Gastrocnemius medialis (tissue), 4 donors: ENCODE data around the gene CRYBG1. TPM values are rescaled to one million over a fixed set of nuclear protein-coding genes. Genes with fewer than 3 reads are reported as not detected.
"Not testable (repeated sequence)": the region's sequence is repeated elsewhere in the genome, so short reads cannot be mapped to it uniquely, and the experiment has no call there.

Experiments used
- ATAC-seq, 2 donors: fragments of 150-250 bp; one replicate each; pipeline ENCODE4 v1.9.1; 2016
- DNase-seq, 2 donors: peaks; one replicate each; pipeline ENCODE4 v3.0.0-alpha.2; 2019
- H3K27ac ChIP-seq, 4 donors: fragments of 200-600 bp; sonication (generic); 1 replicate in 1 of 4; 2 replicates in 3 of 4; pipeline ENCODE4 v1.5.1; 2016 to 2018; ENCODE audit warnings: mild to moderate bottlenecking in 2 of 4, moderate library complexity in 1 of 4
- H3K27me3 ChIP-seq, 3 donors: fragments of 200-600 bp; sonication (generic) in 2 of 3; 1 replicate in 1 of 3; 2 replicates in 2 of 3; pipeline versions ENCODE4 v1.5.1 to v1.6.0; 2016 to 2019; ENCODE audit warnings: mild to moderate bottlenecking in 1 of 3, moderate library complexity in 1 of 3
- H3K36me3 ChIP-seq, 2 donors: fragments of 200-600 bp; sonication (generic) in 1 of 2; one replicate each; pipeline ENCODE4 v1.5.1; 2017 to 2018
- H3K4me1 ChIP-seq, 2 donors: fragments of 200-600 bp; sonication (generic) in 1 of 2; one replicate each; pipeline ENCODE4 v1.5.1; 2016 to 2017; ENCODE audit warnings: mild to moderate bottlenecking in 2 of 2
- H3K4me3 ChIP-seq, 4 donors: fragments of 200-600 bp; sonication (generic) in 3 of 4; 1 replicate in 1 of 4; 2 replicates in 3 of 4; pipeline ENCODE4 v1.5.1; 2016 to 2019; ENCODE audit warnings: mild to moderate bottlenecking in 2 of 4
- H3K9me3 ChIP-seq, 3 donors: fragments of 200-600 bp; sonication (generic) in 2 of 3; 1 replicate in 1 of 3; 2 replicates in 2 of 3; pipeline ENCODE4 v1.5.1; 2016 to 2019
- CTCF ChIP-seq, 5 experiments: fragments of 450-650 bp in 3 of 5; fragments of 200-600 bp in 2 of 5; sonication (generic) in 2 of 5; IDR thresholded peaks in 4 of 5; conservative IDR thresholded peaks in 1 of 5; 1 replicate in 4 of 5; 2 replicates in 1 of 5; pipeline ENCODE4 v1.5.1; 2016 to 2019; ENCODE audit warnings: antibody characterized with exemption in 5 of 5, mild to moderate bottlenecking in 3 of 5, moderate library complexity in 3 of 5
- POLR2A ChIP-seq, 2 donors: fragments of 450-650 bp; IDR thresholded peaks; one replicate each; pipeline ENCODE4 v1.6.1; 2017; ENCODE audit warnings: antibody characterized with exemption in 2 of 2, mild to moderate bottlenecking in 2 of 2, moderate library complexity in 2 of 2
- in situ Hi-C, 4 donors: fragments of 200-750 bp; cut with MboI; loops; one replicate each; pipeline versions ENCODE4 v1.15.0 to v1.8.0; 2017; ENCODE audit warnings: low sequenced_read_pairs in 4 of 4
- intact Hi-C: fragments of 100-400 bp; cut with DNase I; formaldehyde crosslinking; loops from one replicate; pipeline ENCODE4 v1.15.1; 2023; ENCODE audit warnings: low total_unique reads
- total RNA-seq, 4 donors: library from RNA; depleted of rRNA; stranded (reverse); fragments of >200 nt; gene quantifications; one replicate each; pipeline versions ENCODE4 v1.1.0 to v1.2.3, GENCODE V29; 2016

The CRYBG1 gene
- total RNA-seq, 4 donors from 2014 or later: 0.98 to 1.5 (median 1.1) TPM

GRCh38 chr6:106396426-106397220, 36.1 kb downstream of the CRYBG1 start:
- in situ Hi-C loops: no loop called here
- no peaks in the 10 kb centered on the region for H3K27me3 ChIP-seq
- no peak overlapping the region for H3K27ac ChIP-seq

GRCh38 chr6:106397431-106397830, 36.9 kb downstream of the CRYBG1 start:
- intact Hi-C loops: no loop called here
- in situ Hi-C loops: no loop called here
- Histone ChIP-seq H3K9me3 (no peaks in the 10 kb centered on the region), H3K36me3 (no peaks in the 10 kb centered on the region), H3K27me3 (no peaks in the 10 kb centered on the region), H3K27ac (no peak overlapping the region), H3K4me3 (no peak overlapping the region), H3K4me1 (no peaks in the 10 kb centered on the region)
- TF ChIP-seq POLR2A (IDR thresholded peaks at IDR 0.05) (no peak), CTCF (IDR thresholded peaks at IDR 0.05 in 4 of 5, conservative IDR thresholded peaks at IDR 0.05 in 1 of 5) (no peak)
- no peak for DNase-seq
- ATAC-seq: no peak

More at GRCh38 chr6:106396426-106397220, 36.1 kb downstream of the CRYBG1 start:
- no peak for TF ChIP-seq POLR2A (IDR thresholded peaks at IDR 0.05)
- TF ChIP-seq CTCF (IDR thresholded peaks at IDR 0.05 in 4 of 5, conservative IDR thresholded peaks at IDR 0.05 in 1 of 5): no peak
- Histone ChIP-seq H3K9me3 (no peaks in the 10 kb centered on the region), H3K36me3 (no peaks in the 10 kb centered on the region), H3K4me1 (no peaks in the 10 kb centered on the region), H3K4me3 (no peak overlapping the region)
- intact Hi-C loops: no loop called here
- DNase-seq (no peak), ATAC-seq (no peak)

GRCh38 chr6:106398621-106399020, 38.1 kb downstream of the CRYBG1 start:
- Histone ChIP-seq H3K36me3 (no peaks in the 10 kb centered on the region), H3K9me3 (no peaks in the 10 kb centered on the region), H3K27me3 (no peaks in the 10 kb centered on the region), H3K27ac (no peak overlapping the region), H3K4me1 (no peaks in the 10 kb centered on the region), H3K4me3 (no peak overlapping the region)
- DNase-seq (no peak), ATAC-seq (no peak)
- no peak for TF ChIP-seq POLR2A (IDR thresholded peaks at IDR 0.05)
- no peak for TF ChIP-seq CTCF (IDR thresholded peaks at IDR 0.05 in 4 of 5, conservative IDR thresholded peaks at IDR 0.05 in 1 of 5)
- intact Hi-C loops (no loop called here), in situ Hi-C loops (no loop called here)

GRCh38 chr6:106405044-106405443, 44.5 kb downstream of the CRYBG1 start:
- H3K36me3 ChIP-seq, in situ Hi-C loops, intact Hi-C loops: not testable (repeated sequence)

GRCh38 chr6:106411056-106411455, 50.5 kb downstream of the CRYBG1 start:
- in situ Hi-C loops: no loop called here
- H3K4me1 ChIP-seq: no peaks in the 10 kb centered on the region
- H3K27me3 ChIP-seq: no peaks in the 10 kb centered on the region
- H3K27ac ChIP-seq: no peak overlapping the region
- no peaks in the 10 kb centered on the region for H3K9me3 ChIP-seq
- H3K4me3 ChIP-seq: no peak overlapping the region
- DNase-seq: no peak
- TF ChIP-seq CTCF (IDR thresholded peaks at IDR 0.05 in 4 of 5, conservative IDR thresholded peaks at IDR 0.05 in 1 of 5) (no peak), POLR2A (IDR thresholded peaks at IDR 0.05) (no peak)
- no peaks in the 10 kb centered on the region for H3K36me3 ChIP-seq
- intact Hi-C loops: no loop called here
- ATAC-seq: no peak

More at GRCh38 chr6:106405044-106405443, 44.5 kb downstream of the CRYBG1 start:
- H3K27ac ChIP-seq, DNase-seq, H3K27me3 ChIP-seq, ATAC-seq, H3K4me1 ChIP-seq, H3K9me3 ChIP-seq, H3K4me3 ChIP-seq: not testable (repeated sequence)
